ENCODE results near the gene HNRNPH2.

- no peak for TF ChIP-seq SIN3A (IDR thresholded peaks at IDR 0.05; ENCODE audit: borderline replicate concordance, insufficient read depth, low read length)
- no peak for TF ChIP-seq FOXP2 (optimal IDR thresholded peaks at IDR 0.05; ENCODE audit: borderline replicate concordance, extremely low read depth, extremely low read length, insufficient read depth)
- no peak for TF ChIP-seq POLR2AphosphoS5 (IDR thresholded peaks at IDR 0.05; ENCODE audit: low read depth, low read length)
Measured at GRCh38 chrX:101411984-101412383, 4.0 kb downstream of the HNRNPH2 start.

Data from PFSK-1 (cell line).